Omental fat pad (tissue), 4 donors: Measurements from ENCODE around the gene NBL1. TPM values are rescaled to one million over a fixed set of nuclear protein-coding genes. Genes with fewer than 3 reads are reported as not detected.

Experiments used
- ATAC-seq: fragments of 150-250 bp; one replicate; pipeline ENCODE4 v1.9.1; 2016; ENCODE audit warnings: mild to moderate bottlenecking, moderate library complexity; ENCODE audit not compliant: low FRiP score
- DNase-seq: peaks from one replicate; pipeline ENCODE4 v3.0.0-alpha.2; 2019; ENCODE audit warnings: low spot score
- total RNA-seq, 4 donors: library from RNA; depleted of rRNA; stranded (reverse); fragments of >200 nt; gene quantifications; one replicate each; pipeline ENCODE4 v1.1.0, GENCODE V29; 2016
- TF ChIP-seq, protein P1 (sequence below), 3 donors: fragments of 450-650 bp; IDR thresholded peaks; one replicate each; pipeline ENCODE4 v1.5.1; 2016 to 2017; ENCODE audit warnings: antibody characterized with exemption in 3 of 3, mild to moderate bottlenecking in 3 of 3, moderate library complexity in 2 of 3

Gene NBL1
- total RNA-seq, 4 donors from 2014 or later, result 36.8 to 97.9 (median 72.8) TPM

GRCh38 chr1:19605967-19606366 is 38.1 kb upstream of the NBL1 start:
- ATAC-seq (peak; percentile 48), DNase-seq (no peak)
- TF ChIP-seq, protein P1, sequence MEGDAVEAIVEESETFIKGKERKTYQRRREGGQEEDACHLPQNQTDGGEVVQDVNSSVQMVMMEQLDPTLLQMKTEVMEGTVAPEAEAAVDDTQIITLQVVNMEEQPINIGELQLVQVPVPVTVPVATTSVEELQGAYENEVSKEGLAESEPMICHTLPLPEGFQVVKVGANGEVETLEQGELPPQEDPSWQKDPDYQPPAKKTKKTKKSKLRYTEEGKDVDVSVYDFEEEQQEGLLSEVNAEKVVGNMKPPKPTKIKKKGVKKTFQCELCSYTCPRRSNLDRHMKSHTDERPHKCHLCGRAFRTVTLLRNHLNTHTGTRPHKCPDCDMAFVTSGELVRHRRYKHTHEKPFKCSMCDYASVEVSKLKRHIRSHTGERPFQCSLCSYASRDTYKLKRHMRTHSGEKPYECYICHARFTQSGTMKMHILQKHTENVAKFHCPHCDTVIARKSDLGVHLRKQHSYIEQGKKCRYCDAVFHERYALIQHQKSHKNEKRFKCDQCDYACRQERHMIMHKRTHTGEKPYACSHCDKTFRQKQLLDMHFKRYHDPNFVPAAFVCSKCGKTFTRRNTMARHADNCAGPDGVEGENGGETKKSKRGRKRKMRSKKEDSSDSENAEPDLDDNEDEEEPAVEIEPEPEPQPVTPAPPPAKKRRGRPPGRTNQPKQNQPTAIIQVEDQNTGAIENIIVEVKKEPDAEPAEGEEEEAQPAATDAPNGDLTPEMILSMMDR (IDR thresholded peaks at IDR 0.05), result no peak

DNA sequence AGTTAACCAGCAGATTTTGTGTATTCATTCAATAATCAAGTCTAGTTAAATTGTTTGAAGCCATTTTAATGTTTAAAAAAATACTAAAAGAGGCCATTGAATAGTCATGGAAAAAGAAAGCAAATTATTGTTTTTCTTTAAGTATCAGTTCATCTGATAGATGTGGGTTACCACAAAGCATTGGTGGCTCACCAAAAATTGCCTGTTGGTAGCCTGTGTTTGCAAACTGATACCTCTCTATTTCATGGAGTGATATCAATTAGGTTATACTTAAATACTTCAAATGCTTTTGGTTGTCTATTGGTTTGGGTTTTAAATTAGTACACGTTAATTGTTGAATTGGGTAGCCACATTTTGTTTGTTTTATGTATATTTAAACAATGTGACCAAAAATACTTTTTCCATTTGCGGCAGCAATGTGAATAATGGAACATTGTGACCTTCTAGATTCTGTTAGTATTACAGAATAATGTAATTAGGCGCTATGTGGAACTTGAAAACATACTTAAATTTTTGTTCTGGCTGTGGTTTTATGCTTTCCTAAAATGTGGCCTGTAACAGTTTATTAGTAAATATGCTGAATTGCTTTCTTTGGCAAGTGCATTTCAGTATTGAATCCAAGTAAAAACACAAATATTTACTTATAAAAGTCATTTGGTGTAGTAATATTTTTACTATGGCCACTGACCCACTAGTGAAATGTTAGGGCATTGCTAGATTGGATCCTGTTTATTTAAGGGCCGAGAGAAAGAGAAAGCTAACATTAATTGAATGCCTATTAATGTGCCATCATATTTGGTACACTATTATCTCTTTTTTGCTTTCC is 37.1 kb upstream of the NBL1 start:
- no peak for ATAC-seq
- TF ChIP-seq, protein P1 (IDR thresholded peaks at IDR 0.05), result no peak
- DNase-seq, result no peak

DNA sequence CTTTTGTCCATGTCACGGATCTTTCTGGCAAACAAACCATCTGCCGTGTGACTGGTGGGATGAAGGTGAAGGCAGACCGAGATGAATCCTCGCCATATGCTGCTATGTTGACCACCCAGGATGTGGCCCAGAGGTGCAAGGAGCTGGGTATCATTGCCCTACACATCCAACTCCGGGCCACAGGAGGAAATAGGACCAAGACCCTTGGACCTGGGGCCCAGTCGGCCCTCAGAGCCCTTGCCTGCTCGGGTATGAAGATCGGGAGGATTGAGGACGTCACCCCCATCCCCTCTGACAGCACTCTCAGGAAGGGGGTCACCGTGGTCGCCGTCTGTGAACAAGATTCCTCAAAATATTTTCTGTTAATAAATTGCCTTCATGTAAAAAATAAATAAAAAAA is 35.9 kb upstream of the NBL1 start:
- ATAC-seq (no peak), DNase-seq (no peak)
- TF ChIP-seq, protein P1 (IDR thresholded peaks at IDR 0.05), result no peak

GRCh38 chr1:19610282-19610981 is 33.7 kb upstream of the NBL1 start:
- DNase-seq (no peak), ATAC-seq (no peak)
- TF ChIP-seq, protein P1 (IDR thresholded peaks at IDR 0.05), result no peak

DNA sequence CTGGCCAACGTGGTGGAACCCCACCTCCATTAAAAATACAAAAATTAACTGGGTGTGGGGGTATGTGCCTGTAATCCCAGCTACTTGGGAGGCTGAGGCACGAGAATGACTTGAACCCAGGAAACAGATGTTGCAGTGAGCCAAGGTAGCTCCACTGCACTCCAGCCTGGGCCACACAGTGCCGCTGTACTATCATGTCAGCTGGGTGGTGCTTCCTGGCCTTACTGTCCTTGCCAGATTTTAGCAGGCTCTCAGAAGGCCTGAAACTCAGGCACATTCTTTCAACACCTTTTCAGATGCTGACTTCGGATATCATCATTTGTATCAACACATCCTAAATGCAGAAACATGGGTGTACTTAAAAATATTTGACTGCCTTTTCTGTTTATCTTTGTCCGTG is 31.6 kb upstream of the NBL1 start:
- ATAC-seq (no peak), DNase-seq (no peak)
- TF ChIP-seq, protein P1 (IDR thresholded peaks at IDR 0.05), result no peak

DNA sequence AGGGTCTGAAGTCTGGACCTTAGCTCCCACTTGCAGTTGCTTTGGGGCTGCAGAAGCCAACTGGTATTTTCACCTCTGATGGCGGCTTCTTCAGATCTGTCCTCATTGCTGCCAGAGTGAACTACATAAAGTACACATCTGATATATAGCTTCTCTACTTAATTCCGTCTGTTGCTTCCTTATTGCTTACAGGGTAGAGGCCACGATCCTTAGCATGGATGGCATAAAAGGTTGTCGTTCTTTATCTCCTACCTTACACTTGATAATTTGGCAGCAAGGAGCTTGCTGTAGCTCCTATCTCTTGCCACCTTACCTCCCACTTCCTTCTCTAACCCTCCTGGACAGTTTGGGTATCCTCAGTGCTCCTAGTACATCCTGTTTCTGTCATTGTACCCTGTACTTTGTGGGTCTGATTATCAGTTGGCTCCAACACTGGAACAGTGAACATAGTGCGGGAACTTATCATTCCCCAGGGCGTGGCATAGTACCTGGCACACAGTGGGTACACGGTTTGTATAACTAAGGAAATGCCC is 30.9 kb upstream of the NBL1 start:
- TF ChIP-seq, protein P1 (IDR thresholded peaks at IDR 0.05), result no peak
- DNase-seq, result no peak
- no peak for ATAC-seq
